Activated CD4-positive, alpha-beta memory T cell treated with anti-CD3 and anti-CD28 coated beads for 36 hours (primary cell): ENCODE measurements around the gene SLC15A5. TPM values are rescaled to one million over a fixed set of nuclear protein-coding genes. Genes with fewer than 3 reads are reported as not detected.

Experiments used
- CTCF ChIA-PET: fragments of 350-600 bp; sonication (Branson Sonifier 250); formaldehyde crosslinking; loops from one replicate; lab custom pipeline; 2021; ENCODE audit warnings: antibody characterized with exemption, inconsistent platforms; lab: Charles Lee
- POLR2A ChIA-PET: fragments of 350-600 bp; sonication (Branson Sonifier 250); formaldehyde crosslinking; loops from one replicate; lab custom pipeline; 2021; ENCODE audit warnings: antibody characterized with exemption; lab: Charles Lee
- DNase-seq: peaks from one replicate; pipeline ENCODE4 v3.0.0-alpha.2; 2020
- H3K27ac Mint-ChIP-seq: one replicate; pipeline ENCODE4 v1.8.0; 2021; ENCODE audit warnings: mixed read lengths
- H3K27me3 Mint-ChIP-seq: one replicate; pipeline ENCODE4 v1.8.0; 2021; ENCODE audit warnings: mixed read lengths
- H3K36me3 Mint-ChIP-seq: one replicate; pipeline ENCODE4 v1.8.0; 2021; ENCODE audit warnings: mixed read lengths
- H3K4me1 Mint-ChIP-seq: one replicate; pipeline ENCODE4 v1.8.0; 2021; ENCODE audit warnings: low read depth, mixed read lengths
- H3K4me3 Mint-ChIP-seq: one replicate; pipeline ENCODE4 v1.8.0; 2021; ENCODE audit warnings: mild to moderate bottlenecking, mixed read lengths
- H3K9me3 Mint-ChIP-seq: one replicate; pipeline ENCODE4 v1.8.0; 2021; ENCODE audit warnings: mixed read lengths
- intact Hi-C: fragments of 100-400 bp; cut with micrococcal nuclease; formaldehyde crosslinking; loops from one replicate; pipeline ENCODE4 v1.15.1; 2023
- total RNA-seq, 2 experiments: library from RNA; stranded (reverse); gene quantifications; one replicate each; pipeline ENCODE4 v1.2.3, GENCODE V29; 2021

SLC15A5 gene
- total RNA-seq, 2 experiments from 2014 or later = not detected

DNA sequence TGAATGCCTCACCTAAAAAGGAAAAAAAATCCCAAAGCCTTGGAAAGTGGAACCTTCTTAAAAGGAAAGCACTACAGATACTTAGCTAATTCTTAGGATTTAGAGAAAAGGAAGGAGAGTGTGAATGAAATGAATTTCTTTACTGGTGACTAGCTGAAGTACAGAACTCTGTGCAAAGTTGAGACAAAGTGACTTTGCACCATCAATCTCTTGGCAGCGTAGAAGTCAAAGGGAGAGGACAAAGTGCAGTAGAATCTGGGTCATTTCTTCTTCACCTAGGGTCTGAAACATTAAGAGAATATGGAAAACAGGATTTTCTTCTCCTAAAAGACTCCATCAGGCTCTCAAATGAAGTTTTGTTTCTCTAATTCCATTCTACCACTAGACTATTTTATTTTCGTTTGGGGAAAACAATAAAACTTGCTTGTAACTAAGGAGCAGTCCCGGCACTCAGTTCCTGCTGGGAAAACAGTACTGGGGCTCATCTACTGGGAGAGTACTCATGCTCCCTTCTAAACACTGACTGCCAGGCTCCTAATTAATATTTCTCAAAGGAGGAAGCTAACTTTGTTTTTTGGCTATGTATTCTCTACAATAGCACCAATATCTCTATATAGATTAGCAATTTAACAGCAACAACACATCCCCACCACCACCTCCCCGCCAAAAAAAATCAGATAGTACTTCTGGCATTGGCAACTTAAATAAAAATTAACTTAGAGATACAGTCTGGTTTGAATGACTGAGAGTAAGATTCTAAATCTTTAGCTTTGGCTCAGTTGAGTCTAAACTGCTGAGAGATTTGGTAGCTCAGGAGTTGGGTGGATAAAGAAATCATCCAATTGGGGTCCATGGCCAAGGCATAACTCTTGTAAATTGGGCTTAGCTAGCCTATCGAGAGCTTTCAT lies 110.7 kb downstream of the SLC15A5 start:
- H3K9me3 Mint-ChIP-seq = no peaks in the 10 kb centered on the region
- intact Hi-C loops = no loop called here
- H3K27me3 Mint-ChIP-seq = no peaks in the 10 kb centered on the region
- H3K4me1 Mint-ChIP-seq = no peaks in the 10 kb centered on the region
- no peak overlapping the region for H3K4me3 Mint-ChIP-seq
- no peak overlapping the region for H3K27ac Mint-ChIP-seq
- CTCF ChIA-PET = no interaction called here
- POLR2A ChIA-PET = no interaction called here
- no peaks in the 10 kb centered on the region for H3K36me3 Mint-ChIP-seq
- no peak for DNase-seq

DNA sequence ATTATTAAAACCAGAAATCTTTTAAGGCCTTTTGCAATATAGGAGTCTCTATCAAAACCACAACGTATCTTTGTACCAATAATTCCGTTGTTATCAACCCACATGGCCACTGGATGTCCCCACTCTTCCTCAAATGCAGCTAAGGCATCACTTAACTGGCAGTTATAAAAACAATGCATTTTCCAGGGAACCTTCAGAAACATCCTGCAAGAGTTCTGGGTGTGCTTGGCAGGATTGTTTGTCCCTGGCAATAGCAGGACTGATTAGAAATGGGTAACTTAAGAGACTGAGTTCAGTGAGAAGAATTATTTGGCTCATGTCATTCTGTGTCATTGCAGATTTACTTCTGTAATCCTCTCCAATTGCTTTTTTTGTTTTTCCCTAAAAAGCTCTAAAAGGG lies 112.0 kb downstream of the SLC15A5 start:
- no peak for DNase-seq

DNA sequence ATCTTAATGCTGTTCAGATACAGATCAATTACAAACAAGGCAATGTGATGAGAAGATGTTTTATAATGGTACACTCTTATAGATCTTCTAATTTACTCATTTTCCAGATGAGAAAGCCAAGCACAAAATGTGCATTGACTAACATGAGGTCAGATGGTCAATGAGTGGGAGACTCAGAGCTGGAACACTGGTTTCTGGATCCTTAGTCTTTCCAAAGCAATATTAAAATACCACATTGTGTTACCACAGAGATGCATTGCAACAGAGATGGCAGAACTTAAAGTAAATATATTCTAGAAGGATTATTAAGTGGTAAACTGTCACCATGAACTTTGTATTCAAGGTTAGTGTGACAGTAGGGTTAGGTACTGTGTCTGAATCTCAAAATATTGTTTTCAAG lies 113.6 kb downstream of the SLC15A5 start:
- DNase-seq = no peak
- ChIA-PET CTCF (no interaction called here), POLR2A (no interaction called here)
- Mint-ChIP-seq H3K27ac (no peak overlapping the region), H3K4me1 (no peaks in the 10 kb centered on the region), H3K4me3 (no peak overlapping the region), H3K36me3 (no peaks in the 10 kb centered on the region), H3K27me3 (no peaks in the 10 kb centered on the region), H3K9me3 (no peaks in the 10 kb centered on the region)
- intact Hi-C loops = no loop called here

More for the DNA sequence above, 112.0 kb downstream of the SLC15A5 start:
- intact Hi-C loops = no loop called here
- H3K27ac Mint-ChIP-seq = no peak overlapping the region
- H3K9me3 Mint-ChIP-seq = no peaks in the 10 kb centered on the region
- H3K27me3 Mint-ChIP-seq = no peaks in the 10 kb centered on the region
- CTCF ChIA-PET = no interaction called here
- no peaks in the 10 kb centered on the region for H3K36me3 Mint-ChIP-seq
- POLR2A ChIA-PET = no interaction called here
- no peaks in the 10 kb centered on the region for H3K4me1 Mint-ChIP-seq
- no peak overlapping the region for H3K4me3 Mint-ChIP-seq

DNA sequence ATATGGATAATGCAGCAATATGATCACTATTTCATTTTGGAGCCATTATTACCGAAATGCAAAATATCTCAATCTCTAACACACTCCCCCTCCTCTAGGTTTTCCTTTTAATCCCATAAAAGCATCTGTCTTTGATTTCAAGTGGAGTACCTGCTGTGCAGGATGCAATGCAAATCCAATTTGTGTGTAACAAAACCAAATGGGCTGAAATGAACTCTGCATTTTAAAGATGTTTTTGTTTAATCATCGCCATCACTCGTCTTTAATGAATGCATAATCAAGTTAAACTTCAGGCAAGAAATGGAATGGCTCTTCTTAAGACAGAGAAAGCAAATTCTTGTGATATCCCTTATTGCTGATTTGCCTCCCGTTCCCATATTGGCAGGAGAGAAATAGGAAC lies 114.3 kb downstream of the SLC15A5 start:
- no peaks in the 10 kb centered on the region for H3K9me3 Mint-ChIP-seq
- intact Hi-C loops = no loop called here
- H3K27ac Mint-ChIP-seq = no peak overlapping the region
- POLR2A ChIA-PET = no interaction called here
- DNase-seq = no peak
- H3K4me1 Mint-ChIP-seq = no peaks in the 10 kb centered on the region
- H3K36me3 Mint-ChIP-seq = no peaks in the 10 kb centered on the region
- H3K4me3 Mint-ChIP-seq = no peak overlapping the region
- H3K27me3 Mint-ChIP-seq = no peaks in the 10 kb centered on the region
- CTCF ChIA-PET = no interaction called here

DNA sequence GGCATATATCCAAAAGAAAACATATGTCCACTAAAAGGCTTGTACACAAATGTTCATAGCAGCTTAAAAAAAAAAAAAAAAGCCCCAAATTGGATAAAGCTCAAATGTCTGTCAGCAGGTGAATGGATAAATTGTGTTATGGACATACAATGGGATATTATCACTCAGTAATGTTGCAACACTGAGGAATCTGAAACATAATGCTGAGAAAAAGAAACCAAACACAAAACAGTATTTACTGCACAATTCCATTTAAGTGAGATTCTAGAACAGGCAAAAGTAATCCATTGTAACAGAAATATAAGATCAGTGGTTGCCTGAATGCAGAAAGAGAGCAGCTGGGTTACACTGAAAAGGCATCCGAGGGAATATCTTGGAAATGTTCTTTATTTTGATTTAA lies 117.9 kb downstream of the SLC15A5 start:
- intact Hi-C loops = no loop called here

DNA sequence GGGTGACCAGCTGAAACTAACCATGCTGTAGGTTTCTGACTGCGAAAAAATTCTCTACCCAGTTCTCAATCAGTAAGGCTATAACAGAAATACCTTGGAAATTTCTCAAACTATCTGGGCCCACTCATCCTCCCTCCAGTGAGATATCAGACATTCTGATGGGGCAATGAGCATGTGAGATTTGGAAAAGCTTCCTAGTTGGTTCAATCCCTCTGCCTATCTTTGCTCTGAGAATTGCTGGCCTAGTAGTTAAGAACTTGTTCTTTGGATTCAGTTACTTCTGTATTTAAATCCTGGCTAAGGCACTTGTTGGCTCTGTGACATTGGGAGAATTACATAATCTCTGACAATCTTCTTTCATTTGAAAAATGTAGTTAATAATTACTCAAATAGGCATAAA lies 119.4 kb downstream of the SLC15A5 start:
- no peaks in the 10 kb centered on the region for H3K27me3 Mint-ChIP-seq
- no peaks in the 10 kb centered on the region for H3K4me1 Mint-ChIP-seq
- intact Hi-C loops = no loop called here
- ChIA-PET CTCF (no interaction called here), POLR2A (no interaction called here)
- DNase-seq = no peak
- H3K4me3 Mint-ChIP-seq = no peak overlapping the region
- H3K36me3 Mint-ChIP-seq = no peaks in the 10 kb centered on the region
- H3K27ac Mint-ChIP-seq = no peak overlapping the region
- H3K9me3 Mint-ChIP-seq = no peaks in the 10 kb centered on the region

More for the DNA sequence above, 117.9 kb downstream of the SLC15A5 start:
- Mint-ChIP-seq H3K27me3 (no peaks in the 10 kb centered on the region), H3K9me3 (no peaks in the 10 kb centered on the region), H3K4me3 (no peak overlapping the region), H3K4me1 (no peaks in the 10 kb centered on the region), H3K27ac (no peak overlapping the region), H3K36me3 (no peaks in the 10 kb centered on the region)
- DNase-seq = no peak
- POLR2A ChIA-PET = no interaction called here
- CTCF ChIA-PET = no interaction called here

DNA sequence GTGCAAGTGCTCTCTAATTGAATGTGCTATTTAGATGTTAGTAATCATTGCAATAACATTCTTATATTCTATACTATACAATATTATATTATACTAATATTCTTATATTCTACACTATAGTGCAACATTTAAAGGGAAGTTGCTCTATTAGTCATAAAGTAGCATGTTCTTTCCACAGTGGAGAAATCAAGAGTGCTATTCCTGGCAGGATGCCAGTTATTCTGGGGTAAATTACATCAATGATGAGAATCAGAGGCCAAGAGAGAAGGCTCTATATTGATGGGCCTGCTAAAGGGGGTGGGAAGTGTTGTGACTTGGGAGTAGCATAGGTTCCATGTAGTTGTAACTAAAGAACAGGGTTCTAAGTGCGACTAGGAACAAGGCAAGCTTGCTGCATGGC lies 121.5 kb downstream of the SLC15A5 start:
- no peak overlapping the region for H3K4me3 Mint-ChIP-seq
- intact Hi-C loops = no loop called here
- no peak overlapping the region for H3K27ac Mint-ChIP-seq
- H3K4me1 Mint-ChIP-seq = no peaks in the 10 kb centered on the region
- POLR2A ChIA-PET = no interaction called here
- no peaks in the 10 kb centered on the region for H3K27me3 Mint-ChIP-seq
- H3K9me3 Mint-ChIP-seq = no peaks in the 10 kb centered on the region
- DNase-seq = no peak
- no peaks in the 10 kb centered on the region for H3K36me3 Mint-ChIP-seq
- CTCF ChIA-PET = no interaction called here

DNA sequence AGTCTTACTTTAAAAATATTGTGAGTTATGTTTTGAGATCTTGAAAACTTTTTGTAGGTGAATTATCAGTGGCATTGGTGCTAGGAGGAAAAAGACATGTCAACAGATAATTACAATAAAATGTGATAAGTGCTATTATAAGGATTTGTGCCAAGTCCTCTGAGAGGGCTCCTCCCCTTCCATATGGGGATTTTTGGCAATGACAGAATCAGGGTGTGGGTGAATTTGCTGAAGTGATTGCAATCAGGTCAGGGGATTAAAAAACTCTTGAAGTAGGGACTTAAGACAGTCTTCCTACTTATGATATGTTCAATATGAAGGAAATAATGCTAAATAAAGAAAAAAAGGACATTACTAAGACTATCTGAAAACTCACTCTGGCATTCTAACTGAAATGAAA lies 122.5 kb downstream of the SLC15A5 start:
- intact Hi-C loops = no loop called here
- DNase-seq = no peak
- H3K4me3 Mint-ChIP-seq = no peak overlapping the region
- H3K36me3 Mint-ChIP-seq = no peaks in the 10 kb centered on the region
- H3K27me3 Mint-ChIP-seq = no peaks in the 10 kb centered on the region
- CTCF ChIA-PET = no interaction called here
- H3K4me1 Mint-ChIP-seq = no peaks in the 10 kb centered on the region
- POLR2A ChIA-PET = no interaction called here
- no peak overlapping the region for H3K27ac Mint-ChIP-seq
- no peaks in the 10 kb centered on the region for H3K9me3 Mint-ChIP-seq

DNA sequence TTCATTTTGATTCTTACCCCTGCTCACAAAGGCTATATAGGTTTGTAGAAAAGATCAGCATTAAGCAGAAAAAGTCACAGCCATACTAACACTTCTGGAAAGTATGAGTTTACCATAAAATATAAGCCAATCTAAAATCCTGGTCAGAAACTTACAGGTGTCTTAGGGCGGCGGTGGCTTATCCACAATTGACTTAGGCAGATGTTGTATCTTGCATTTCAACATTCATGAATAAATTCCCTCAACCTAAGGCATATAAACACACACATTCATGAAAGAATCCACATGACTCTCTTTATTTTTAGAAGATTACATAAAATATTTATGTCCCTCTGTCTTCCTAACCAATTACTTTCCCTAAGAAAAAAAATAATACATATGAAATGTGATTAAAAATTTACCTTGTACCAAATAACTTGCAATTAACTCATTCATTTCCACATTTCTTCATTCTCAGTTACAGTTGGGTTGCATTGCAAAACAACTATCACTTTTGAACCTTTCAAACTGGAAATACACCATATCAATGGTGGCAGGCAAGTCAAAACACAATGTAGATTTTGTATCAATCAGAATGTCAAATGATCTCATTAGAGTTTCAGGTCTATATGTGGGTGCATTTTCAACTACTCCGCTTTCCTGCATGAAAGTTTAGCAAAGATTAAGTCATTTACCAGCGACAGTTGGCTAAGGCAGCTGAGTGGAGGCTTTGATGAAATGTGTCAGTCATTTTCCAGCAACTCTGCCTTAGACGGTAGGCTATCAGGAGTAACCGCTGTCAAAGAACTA lies 124.4 kb downstream of the SLC15A5 start:
- no peaks in the 10 kb centered on the region for H3K27me3 Mint-ChIP-seq
- CTCF ChIA-PET = no interaction called here
- no peak for DNase-seq
- POLR2A ChIA-PET = interaction anchor here (0.5 kb wide), 1 partner anchor 291 kb away, joined by 3 read pairs; no protein-coding TSS in a partner anchor
- H3K36me3 Mint-ChIP-seq = no peaks in the 10 kb centered on the region
- intact Hi-C loops = no loop called here
- no peaks in the 10 kb centered on the region for H3K9me3 Mint-ChIP-seq
- H3K4me1 Mint-ChIP-seq = no peaks in the 10 kb centered on the region
- no peak overlapping the region for H3K27ac Mint-ChIP-seq
- no peak overlapping the region for H3K4me3 Mint-ChIP-seq

DNA sequence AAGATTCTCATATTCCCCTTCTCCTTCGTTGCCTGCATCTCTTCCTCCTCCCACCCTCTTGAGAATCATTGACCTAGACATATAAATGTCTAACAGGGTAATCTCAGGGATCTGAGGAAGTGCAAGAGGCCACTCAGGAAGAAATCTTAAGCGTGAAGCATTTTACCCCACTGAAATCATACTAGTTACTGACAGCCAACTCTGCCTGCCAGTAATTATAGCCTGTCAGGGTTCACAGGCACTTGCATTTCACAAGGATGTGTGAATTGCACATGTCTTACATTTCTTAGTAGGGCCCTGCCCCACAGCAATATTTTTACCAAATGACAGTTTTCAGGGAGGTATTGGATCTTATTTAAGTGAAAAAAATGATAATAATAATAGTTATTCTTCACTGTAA lies 127.2 kb downstream of the SLC15A5 start:
- Mint-ChIP-seq H3K36me3 (no peaks in the 10 kb centered on the region), H3K4me1 (no peaks in the 10 kb centered on the region), H3K9me3 (no peaks in the 10 kb centered on the region), H3K4me3 (no peak overlapping the region), H3K27ac (no peak overlapping the region), H3K27me3 (no peaks in the 10 kb centered on the region)
- POLR2A ChIA-PET = no interaction called here
- DNase-seq = no peak
- intact Hi-C loops = no loop called here
- CTCF ChIA-PET = no interaction called here

DNA sequence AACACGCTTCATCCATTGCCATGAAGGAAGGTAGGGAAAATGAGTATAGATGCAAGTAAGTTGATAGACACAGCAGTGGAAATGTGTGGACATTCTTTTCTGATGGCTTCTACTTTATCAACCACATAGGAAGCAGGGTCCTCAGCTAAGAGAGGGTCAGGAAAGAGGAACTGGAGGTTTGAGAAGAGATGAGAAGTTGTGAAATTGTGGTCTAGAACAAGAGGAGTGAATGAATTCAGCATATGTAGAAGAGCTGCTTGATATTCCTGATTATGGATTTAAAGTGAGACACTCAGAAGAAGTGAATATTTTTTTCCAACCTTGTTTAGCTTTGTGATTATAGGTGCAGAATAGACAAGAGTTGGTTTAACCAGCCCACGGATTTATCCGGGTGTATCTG lies 128.5 kb downstream of the SLC15A5 start:
- Mint-ChIP-seq H3K27me3 (no peaks in the 10 kb centered on the region), H3K27ac (no peak overlapping the region), H3K4me3 (no peak overlapping the region), H3K4me1 (no peaks in the 10 kb centered on the region), H3K36me3 (no peaks in the 10 kb centered on the region), H3K9me3 (no peaks in the 10 kb centered on the region)
- no peak for DNase-seq
- POLR2A ChIA-PET = no interaction called here
- CTCF ChIA-PET = no interaction called here
- intact Hi-C loops = no loop called here
